HepG2 (cell line): Measurements from ENCODE around the gene RING1. TPM values are rescaled to one million over a fixed set of nuclear protein-coding genes. Genes with fewer than 3 reads are reported as not detected.

Experiments
- ATAD3A ChIP-seq: sonication (generic); formaldehyde crosslinking; IDR thresholded peaks from 2 replicates; pipeline ENCODE4 v1.4.0; 2020; ENCODE audit warnings: missing genetic modification reagents
- CREB3 ChIP-seq: sonication (generic); formaldehyde crosslinking; IDR thresholded peaks from 2 replicates; pipeline ENCODE4 v1.5.0; 2020; ENCODE audit warnings: missing genetic modification reagents
- EHMT2 ChIP-seq: fragments of 200-600 bp; sonication (generic); IDR thresholded peaks from 2 replicates; pipeline ENCODE4 v1.7.0; 2017; ENCODE audit warnings: antibody characterized with exemption, low read depth, low read length, borderline replicate concordance
- GTF3A ChIP-seq: sonication (generic); formaldehyde crosslinking; conservative IDR thresholded peaks from 2 replicates; pipeline ENCODE4 v1.4.0; 2020; ENCODE audit warnings: mild to moderate bottlenecking, missing genetic modification reagents
- MED13 ChIP-seq: sonication (generic); formaldehyde crosslinking; IDR thresholded peaks from 2 replicates; pipeline ENCODE4 v1.5.0; 2020; ENCODE audit warnings: missing genetic modification reagents
- NFATC3 ChIP-seq: sonication (generic); formaldehyde crosslinking; IDR thresholded peaks from 2 replicates; pipeline ENCODE4 v1.5.1; 2020; ENCODE audit warnings: mild to moderate bottlenecking, missing genetic modification reagents
- RBM39 ChIP-seq: fragments of 200-400 bp; formaldehyde crosslinking; IDR thresholded peaks from one replicate; pipeline ENCODE4 v1.6.1; 2018; ENCODE audit warnings: antibody characterized with exemption, mild to moderate bottlenecking, low read depth, low read length; ENCODE audit not compliant: poor library complexity, severe bottlenecking
- RORA ChIP-seq: sonication (generic); formaldehyde crosslinking; IDR thresholded peaks from 2 replicates; pipeline ENCODE4 v1.5.0; 2020; ENCODE audit warnings: mild to moderate bottlenecking, missing genetic modification reagents, moderate library complexity
- SALL2 ChIP-seq: sonication (generic); formaldehyde crosslinking; IDR thresholded peaks from 2 replicates; pipeline ENCODE4 v1.8.1; 2023; ENCODE audit warnings: mild to moderate bottlenecking, missing genetic modification reagents, inconsistent platforms
- TEF ChIP-seq: sonication (generic); formaldehyde crosslinking; IDR thresholded peaks from 2 replicates; pipeline ENCODE4 v1.5.0; 2020; ENCODE audit warnings: missing genetic modification reagents
- ZBTB44 ChIP-seq: sonication (generic); formaldehyde crosslinking; IDR thresholded peaks from 2 replicates; pipeline ENCODE4 v1.4.0; 2020; ENCODE audit warnings: missing genetic modification reagents
- ZC3H4 ChIP-seq: sonication (generic); formaldehyde crosslinking; IDR thresholded peaks from 2 replicates; pipeline ENCODE4 v1.4.0; 2020; ENCODE audit warnings: missing genetic modification reagents, borderline replicate concordance
- ZFYVE20 ChIP-seq: sonication (generic); formaldehyde crosslinking; IDR thresholded peaks from 2 replicates; pipeline ENCODE4 v1.8.0; 2023; ENCODE audit warnings: low read depth, mild to moderate bottlenecking, moderate library complexity, missing genetic modification reagents, borderline replicate concordance
- ZMYM4 ChIP-seq: sonication (generic); formaldehyde crosslinking; IDR thresholded peaks from 2 replicates; pipeline ENCODE4 v1.8.1; 2023; ENCODE audit warnings: mild to moderate bottlenecking, missing genetic modification reagents
- ZNF207 ChIP-seq: fragments of 450-650 bp; IDR thresholded peaks from 2 replicates; pipeline ENCODE4 v1.6.1; 2016; ENCODE audit warnings: antibody characterized with exemption, borderline replicate concordance
- ZNF224 ChIP-seq: sonication (generic); formaldehyde crosslinking; IDR thresholded peaks from 2 replicates; pipeline ENCODE4 v1.5.0; 2020; ENCODE audit warnings: mild to moderate bottlenecking, missing genetic modification reagents
- ZNF260 ChIP-seq: sonication (generic); formaldehyde crosslinking; IDR thresholded peaks from 2 replicates; pipeline ENCODE4 v1.4.0; 2020; ENCODE audit warnings: missing genetic modification reagents, low read depth, mild to moderate bottlenecking, borderline replicate concordance
- ZNF317 ChIP-seq: sonication (generic); formaldehyde crosslinking; IDR thresholded peaks from 2 replicates; pipeline ENCODE4 v1.5.0; 2020; ENCODE audit warnings: mild to moderate bottlenecking, missing genetic modification reagents
- ZNF335 ChIP-seq: sonication (generic); formaldehyde crosslinking; IDR thresholded peaks from 2 replicates; pipeline ENCODE4 v1.4.0; 2020; ENCODE audit warnings: missing genetic modification reagents
- ZNF337 ChIP-seq: sonication (generic); formaldehyde crosslinking; IDR thresholded peaks from 2 replicates; pipeline ENCODE4 v1.5.1; 2020; ENCODE audit warnings: missing genetic modification reagents, low read depth, mild to moderate bottlenecking, borderline replicate concordance
- ZNF34 ChIP-seq: sonication (generic); formaldehyde crosslinking; IDR thresholded peaks from 2 replicates; pipeline ENCODE4 v1.4.0; 2020; ENCODE audit warnings: mild to moderate bottlenecking, missing genetic modification reagents, borderline replicate concordance
- ZNF446 ChIP-seq: sonication (generic); formaldehyde crosslinking; IDR thresholded peaks from 2 replicates; pipeline ENCODE4 v1.5.0; 2020; ENCODE audit warnings: mild to moderate bottlenecking, missing genetic modification reagents
- ZNF468 ChIP-seq: sonication (generic); formaldehyde crosslinking; IDR thresholded peaks from 2 replicates; pipeline ENCODE4 v1.8.0; 2022; ENCODE audit warnings: mild to moderate bottlenecking, moderate library complexity, missing genetic modification reagents
- ZNF550 ChIP-seq: sonication (generic); formaldehyde crosslinking; IDR thresholded peaks from 2 replicates; pipeline ENCODE4 v1.4.0; 2020; ENCODE audit warnings: mild to moderate bottlenecking, missing genetic modification reagents, borderline replicate concordance
- ZNF597 ChIP-seq: sonication (generic); formaldehyde crosslinking; IDR thresholded peaks from 2 replicates; pipeline ENCODE4 v1.5.0; 2020; ENCODE audit warnings: missing genetic modification reagents
- ZNF704 ChIP-seq: sonication (generic); formaldehyde crosslinking; IDR thresholded peaks from 2 replicates; pipeline ENCODE4 v1.8.1; 2023; ENCODE audit warnings: mild to moderate bottlenecking, inconsistent platforms, moderate library complexity, missing genetic modification reagents, borderline replicate concordance
- ZSCAN30 ChIP-seq: sonication (generic); formaldehyde crosslinking; IDR thresholded peaks from 2 replicates; pipeline ENCODE4 v1.5.0; 2020; ENCODE audit warnings: mild to moderate bottlenecking, missing genetic modification reagents
- polyA plus RNA-seq, 8 experiments: library from polyadenylated mRNA; depleted of rRNA in 3 of 8; stranded (reverse) in 7 of 8; unstranded in 1 of 8; fragments of >200 nt; fragmentation: Illumina TruSeq in 4 of 8; extraction: Trizol in 4 of 8; gene quantifications; 2 replicates each; pipeline versions ENCODE4 v1.2.1 to v1.2.3, GENCODE V29; 2011 to 2016; ENCODE audit warnings: low read depth in 4 of 8, missing spikeins in 1 of 8, mixed read lengths in 1 of 8; ENCODE audit not compliant: insufficient read depth in 1 of 8
- total RNA-seq, 5 experiments: library from RNA; depleted of rRNA; stranded (reverse); fragments of >200 nt; fragmentation: Illumina TruSeq; extraction: Trizol; gene quantifications; 2 replicates each; pipeline ENCODE4 v1.2.3, GENCODE V29; 2016; ENCODE audit warnings: low read depth in 1 of 5

Gene RING1
- total and polyA plus RNA-seq, 2 of the 13 experiments (the other 11 are each of a cell fraction or from before 2014, with no cell fraction given): 23.9 to 33.6 TPM

GRCh38 chr6:33248643-33248931, 40.3 kb downstream of the RING1 start (continued):
- 0 out of 2 replicates have a peak, but pooled peaks have one; percentile 31 for TF ChIP-seq NFATC3 (CRISPR knock-in tag)
- TF ChIP-seq EHMT2: no peak
- TF ChIP-seq ZNF550 (CRISPR knock-in tag): peak; percentile 25
- no peak for TF ChIP-seq ZNF446 (CRISPR knock-in tag)
- TF ChIP-seq ZSCAN30 (CRISPR knock-in tag): no peak
- no peak for TF ChIP-seq ZNF597 (CRISPR knock-in tag)
- TF ChIP-seq ZNF337: no peak
- no peak for TF ChIP-seq ZBTB44 (CRISPR knock-in tag)
- no peak for TF ChIP-seq RORA
- TF ChIP-seq CREB3 (CRISPR knock-in tag): peak; percentile 43; the same call in 1 of the 2 replicates
- TF ChIP-seq MED13 (CRISPR knock-in tag): no peak
- TF ChIP-seq ZNF704 (CRISPR knock-in tag): peak; percentile 87; the same call in 1 of the 2 replicates
- no peak for TF ChIP-seq ZNF207
- 0 out of 2 replicates have a peak, but pooled peaks have one; percentile 49 for TF ChIP-seq GTF3A (CRISPR knock-in tag)
- no peak for TF ChIP-seq ZNF317 (CRISPR knock-in tag)
- TF ChIP-seq ZC3H4 (CRISPR knock-in tag): peak; percentile 54; the same call in 1 of the 2 replicates
- no peak for TF ChIP-seq TEF (CRISPR knock-in tag)
- TF ChIP-seq ZFYVE20: no peak
- 0 out of 2 replicates have a peak, but pooled peaks have one; percentile 7 for TF ChIP-seq ZNF335
- TF ChIP-seq ZNF260 (CRISPR knock-in tag): peak; percentile 69; the same call in 1 of the 2 replicates
- TF ChIP-seq ZMYM4 (CRISPR knock-in tag): no peak
- TF ChIP-seq ZNF34 (CRISPR knock-in tag): 0 out of 2 replicates have a peak, but pooled peaks have one; percentile 84
- TF ChIP-seq SALL2 (CRISPR knock-in tag): peak; percentile 13; the same call in 1 of the 2 replicates
- no peak for TF ChIP-seq ZNF224 (CRISPR knock-in tag)
- no peak for TF ChIP-seq RBM39
- no peak for TF ChIP-seq ZNF468
- peak; percentile 12; the same call in 1 of the 2 replicates for TF ChIP-seq ATAD3A (CRISPR knock-in tag)
